Measurements from ENCODE around the gene LPAR2. TPM values are rescaled to one million over a fixed set of nuclear protein-coding genes. Genes with fewer than 3 reads are reported as not detected.

The LPAR2 gene
- total and polyA plus RNA-seq, 2 of the 13 experiments (the other 11 are each of a cell fraction or from before 2014, with no cell fraction given): 0.86 to 3.6 TPM

DNA sequence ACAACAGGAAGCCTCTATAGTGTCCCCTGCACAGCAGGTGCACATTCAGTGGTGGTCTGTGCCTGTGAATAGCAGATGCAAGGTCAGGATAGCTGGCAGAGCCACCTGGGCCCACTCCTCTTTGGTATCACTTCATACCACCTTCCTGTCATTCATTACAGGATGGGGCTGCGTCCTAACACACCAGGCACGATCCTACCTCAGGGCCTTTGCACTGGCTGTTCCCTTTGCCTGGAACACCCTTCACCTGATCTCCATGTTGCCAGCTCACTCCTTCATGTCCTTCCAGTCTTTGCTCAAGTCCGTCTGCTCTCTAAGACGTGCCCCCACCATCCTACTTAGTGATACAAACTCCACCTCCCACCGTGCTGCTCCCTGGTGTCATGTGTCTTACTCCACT is 4.6 kb upstream of the LPAR2 start (continued):
- no peak for TF ChIP-seq ZNF883 (CRISPR knock-in tag; IDR thresholded peaks at IDR 0.05; ENCODE audit: not compliant biosample characterization)
- no peak for TF ChIP-seq RCOR2 (CRISPR knock-in tag; IDR thresholded peaks at IDR 0.05)
- no peak for TF ChIP-seq ZNF737 (CRISPR knock-in tag; IDR thresholded peaks at IDR 0.05; ENCODE audit: borderline replicate concordance)

DNA sequence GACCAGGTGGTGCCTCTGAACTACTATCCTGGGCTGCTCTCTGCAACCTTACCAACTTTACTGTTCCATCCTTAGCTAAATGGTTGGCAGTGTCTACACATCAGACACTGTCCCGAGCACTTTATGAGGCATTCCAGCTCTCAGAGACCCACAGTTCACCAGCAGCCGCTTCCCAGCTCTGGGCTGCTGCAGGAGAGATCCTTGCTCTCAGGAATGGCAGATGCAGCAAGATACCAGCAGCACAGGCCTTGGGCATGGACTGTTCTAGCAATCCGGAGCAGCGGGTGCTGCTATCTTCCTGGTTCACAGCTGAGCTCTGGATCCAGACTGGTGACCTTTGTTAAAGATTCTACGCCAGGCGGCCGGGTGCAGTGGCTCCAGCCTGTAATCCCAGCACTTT is 3.3 kb upstream of the LPAR2 start:
- H3K4me3 ChIP-seq (replicated peaks in 1 of 3; ENCODE audit: insufficient read depth in 1 of 3, low read depth in 2 of 3, low read length in 3 of 3): no peak overlapping the region

More for the DNA sequence above, 3.3 kb upstream of the LPAR2 start:
- POLR2A ChIA-PET: no interaction called here
- Histone ChIP-seq H3K9me3 (ENCODE audit: low read length) (no peaks in the 10 kb centered on the region), H3K79me2 (ENCODE audit: insufficient read depth, low read length) (no peaks in the 10 kb centered on the region), H3K36me3 (replicated peaks in 1 of 2; ENCODE audit: control insufficient read depth in 1 of 2, insufficient read depth in 2 of 2, low read length in 2 of 2) (no peaks in the 10 kb centered on the region), H2AFZ (ENCODE audit: low read length) (no peak overlapping the region), H3K9ac (ENCODE audit: insufficient read depth, low read depth, low read length) (no peak overlapping the region), H3K4me1 (ENCODE audit: insufficient read depth, low read length) (no peaks in the 10 kb centered on the region), H3K27me3 (ENCODE audit: control insufficient read depth in 1 of 2, insufficient read depth in 2 of 2, low read length in 2 of 2) (no peaks in the 10 kb centered on the region), H3K27ac (ENCODE audit: extremely low read length, insufficient read depth, low read length) (no peak overlapping the region), H3K4me2 (ENCODE audit: low read depth, low read length) (no peak overlapping the region), H4K20me1 (ENCODE audit: insufficient read depth, low read length) (no peaks in the 10 kb centered on the region)
- BruUV-seq (replicated peaks): no TSS peak
- WGBS (ENCODE audit: low lambda C conversion rate): 100% methylated on average over 5 of the region's 7 CpGs
- FAIRE-seq: no peak
- intact Hi-C loops (cut with micrococcal nuclease; ENCODE audit: unreplicated experiment): no loop called here
- TF ChIP-seq HOXA7 (CRISPR knock-in tag; IDR thresholded peaks at IDR 0.05): no peak
- no peak for TF ChIP-seq TOPORS (CRISPR knock-in tag; IDR thresholded peaks at IDR 0.05)
- TF ChIP-seq NFYB (CRISPR knock-in tag; IDR thresholded peaks at IDR 0.05): no peak
- TF ChIP-seq GMEB1 (CRISPR knock-in tag; IDR thresholded peaks at IDR 0.05; ENCODE audit: borderline replicate concordance): no peak
- TF ChIP-seq ZNF639 (CRISPR knock-in tag; conservative IDR thresholded peaks at IDR 0.05): no peak
- TF ChIP-seq ZNF776 (CRISPR knock-in tag; IDR thresholded peaks at IDR 0.05): no peak
- TF ChIP-seq RXRB (CRISPR knock-in tag; IDR thresholded peaks at IDR 0.05; ENCODE audit: borderline replicate concordance): no peak
- no peak for TF ChIP-seq ZNF207 (IDR thresholded peaks at IDR 0.05; ENCODE audit: borderline replicate concordance)
- no peak for TF ChIP-seq PAX8 (CRISPR knock-in tag; IDR thresholded peaks at IDR 0.05; ENCODE audit: borderline replicate concordance)
- TF ChIP-seq TIGD3 (CRISPR knock-in tag; IDR thresholded peaks at IDR 0.05; ENCODE audit: borderline replicate concordance): no peak
- TF ChIP-seq ZNF550 (CRISPR knock-in tag; IDR thresholded peaks at IDR 0.05; ENCODE audit: borderline replicate concordance): no peak
- no peak for TF ChIP-seq ZNF792 (CRISPR knock-in tag; IDR thresholded peaks at IDR 0.05)
- TF ChIP-seq SMC3 (IDR thresholded peaks at IDR 0.05; ENCODE audit: low read length): no peak
- no peak for TF ChIP-seq ZNF607 (CRISPR knock-in tag; IDR thresholded peaks at IDR 0.05; ENCODE audit: borderline replicate concordance)
- TF ChIP-seq ATM (IDR thresholded peaks at IDR 0.05; ENCODE audit: borderline replicate concordance): no peak
- no peak for TF ChIP-seq USF2 (IDR thresholded peaks at IDR 0.05; ENCODE audit: low read depth, low read length)
- no peak for TF ChIP-seq USF2 (CRISPR knock-in tag; IDR thresholded peaks at IDR 0.05; ENCODE audit: borderline replicate concordance)
- no peak for ATAC-seq
- no peak for DNase-seq (ENCODE audit: low spot score)
- CTCF ChIA-PET (ENCODE audit: low intra/inter-chr PET ratio, low total read pairs): no interaction called here
- in situ Hi-C loops (cut with HindIII; ENCODE audit: extremely low pct_ligation_motif_present, low pct_unique_long_range_greater_than_20kb): no loop called here

All from HepG2 (cell line).